Measurements from ENCODE around the gene OGDHL.

The OGDHL gene

DNA sequence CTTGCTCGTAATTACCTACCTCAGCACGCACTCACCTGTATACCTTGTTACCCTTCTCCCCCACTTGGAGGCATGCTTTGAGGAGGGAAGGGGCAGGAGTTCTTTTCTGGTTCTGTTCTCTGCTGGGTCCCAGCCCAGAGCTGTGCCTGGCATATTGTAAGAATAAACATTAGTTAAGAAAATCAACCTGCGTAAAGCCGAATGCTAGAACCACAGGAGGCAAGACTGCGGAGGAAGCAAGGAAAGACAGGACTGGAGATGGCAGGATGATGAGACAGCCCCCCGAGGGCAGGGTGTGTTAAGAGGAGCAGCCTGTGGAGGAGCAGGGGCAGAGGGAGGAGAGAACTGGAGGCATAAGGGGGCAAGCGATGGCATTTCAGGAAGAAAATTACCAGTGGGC, 73.2 kb downstream of the OGDHL start:
- no peak for DNase-seq

GRCh38 chr10:49688261-49688846, 73.8 kb downstream of the OGDHL start:
- DNase-seq: no peak

DNA sequence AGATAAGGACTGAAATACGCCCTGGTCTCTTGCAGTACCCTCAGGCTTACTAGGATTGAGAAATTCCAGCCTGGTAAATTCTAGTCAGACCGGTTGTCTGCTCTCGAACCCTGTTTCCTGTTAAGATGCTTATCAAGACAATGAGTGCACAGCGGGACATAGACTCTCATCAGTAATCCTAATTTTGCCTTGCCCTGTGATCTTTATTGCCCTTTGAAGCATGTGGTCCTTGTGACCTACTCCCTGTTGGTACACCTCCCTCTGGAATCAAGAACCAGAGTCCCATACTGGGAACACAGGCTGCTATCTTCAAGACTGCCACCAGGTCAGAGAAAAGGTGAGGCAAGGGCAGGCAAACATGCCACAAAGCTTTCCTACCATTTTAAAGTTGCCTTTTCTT, 75.5 kb downstream of the OGDHL start:
- DNase-seq: no peak

All from activated CD4-positive, alpha-beta T cell treated with anti-CD3 and anti-CD28 coated beads for 1 hour (primary cell).